Breast epithelium (tissue), 4 donors: Measurements from ENCODE around the gene CDX1. TPM values are rescaled to one million over a fixed set of nuclear protein-coding genes. Genes with fewer than 3 reads are reported as not detected.

ENCODE experiments used
- DNase-seq, 2 donors: peaks; one replicate each; pipeline ENCODE4 v3.0.0-alpha.2; 2019; ENCODE audit warnings: low spot score in 2 of 2
- H3K27ac ChIP-seq, 2 donors: fragments of 200-600 bp; sonication (generic) in 1 of 2; one replicate each; pipeline ENCODE4 v1.5.1; 2016 to 2019; ENCODE audit warnings: mild to moderate bottlenecking in 1 of 2
- H3K27me3 ChIP-seq, 2 donors: fragments of 200-600 bp; sonication (generic) in 1 of 2; one replicate each; pipeline versions ENCODE4 v1.5.1 to v1.6.0; 2017 to 2019; ENCODE audit warnings: control low read depth in 1 of 2, mild to moderate bottlenecking in 1 of 2
- H3K36me3 ChIP-seq: fragments of 200-600 bp; one replicate; pipeline ENCODE4 v1.5.1; 2019
- H3K4me1 ChIP-seq, 2 donors: fragments of 200-600 bp; sonication (generic); one replicate each; pipeline ENCODE4 v1.5.1; 2016 to 2019; ENCODE audit warnings: control low read depth in 1 of 2
- H3K4me3 ChIP-seq, 3 donors: fragments of 200-600 bp; sonication (generic); 1 replicate in 2 of 3; 2 replicates in 1 of 3; pipeline ENCODE4 v1.5.1; 2016 to 2019; ENCODE audit warnings: mild to moderate bottlenecking in 3 of 3, moderate library complexity in 2 of 3
- H3K9me3 ChIP-seq, 2 donors: fragments of 200-600 bp; sonication (generic) in 1 of 2; one replicate each; pipeline ENCODE4 v1.5.1; 2016 to 2019; ENCODE audit warnings: control low read depth in 1 of 2
- CTCF ChIP-seq, 3 donors: fragments of 450-650 bp; IDR thresholded peaks; one replicate each; pipeline ENCODE4 v1.5.1; 2016 to 2017; ENCODE audit warnings: antibody characterized with exemption in 3 of 3, mild to moderate bottlenecking in 3 of 3, moderate library complexity in 3 of 3
- POLR2A ChIP-seq: fragments of 450-650 bp; IDR thresholded peaks from one replicate; pipeline ENCODE4 v1.6.1; 2016; ENCODE audit warnings: antibody characterized with exemption, mild to moderate bottlenecking, moderate library complexity
- POLR2AphosphoS5 ChIP-seq, 3 donors: sonication (generic); formaldehyde crosslinking; IDR thresholded peaks; one replicate each; pipeline ENCODE4 v1.6.1; 2017; ENCODE audit warnings: antibody characterized with exemption in 3 of 3
- intact Hi-C: fragments of 100-400 bp; cut with DNase I; formaldehyde crosslinking; loops from one replicate; pipeline ENCODE4 v1.15.1; 2023; ENCODE audit warnings: low total_unique reads
- total RNA-seq, 3 donors: library from RNA; depleted of rRNA; stranded (reverse); fragments of >200 nt; gene quantifications; one replicate each; pipeline ENCODE4 v1.1.0, GENCODE V29; 2016

CDX1 gene
- total RNA-seq, 3 donors from 2014 or later = 1.3 TPM; not detected in 2

DNA sequence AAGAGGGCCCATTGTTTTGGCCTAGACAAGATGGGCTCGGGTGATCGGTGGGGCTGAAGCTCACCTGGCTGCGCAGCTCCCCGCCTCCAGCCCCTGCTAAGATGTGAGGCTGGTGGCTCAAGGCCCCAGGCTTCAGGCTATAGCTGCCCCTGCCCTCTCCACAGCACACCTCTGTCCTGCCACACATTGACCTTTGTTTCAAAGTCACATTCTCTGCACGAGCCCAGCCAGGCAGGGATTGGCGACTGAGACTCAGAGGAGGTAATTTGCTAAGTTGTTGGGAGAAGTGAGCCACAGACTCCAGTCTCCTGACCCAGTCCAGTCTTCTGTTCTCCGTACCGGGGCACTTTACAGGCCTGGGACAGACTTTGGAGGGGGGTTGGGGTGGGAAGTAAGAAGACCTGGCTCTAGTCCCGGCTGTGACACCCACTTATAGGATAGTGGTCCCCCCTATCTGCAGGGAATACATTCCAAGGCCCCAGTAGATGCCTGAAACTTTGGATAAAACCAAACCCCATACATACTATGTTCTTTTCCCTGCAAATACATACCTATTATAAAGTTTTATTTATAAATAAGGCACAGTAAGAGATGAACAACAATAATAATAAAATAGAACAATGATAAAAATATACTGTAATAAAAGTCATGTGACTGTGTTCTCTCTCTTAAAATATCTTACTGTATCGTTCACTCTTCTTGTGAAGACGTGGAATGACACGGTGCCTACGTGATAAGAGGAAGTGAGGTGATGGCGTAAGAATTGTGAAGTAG, 24.2 kb upstream of the CDX1 start:
- H3K27me3 ChIP-seq = no peaks in the 10 kb centered on the region
- no peaks in the 10 kb centered on the region for H3K36me3 ChIP-seq
- H3K27ac ChIP-seq = peak overlapping the region; percentile 73 to 86
- H3K9me3 ChIP-seq = no peaks in the 10 kb centered on the region
- no peak for DNase-seq
- H3K4me3 ChIP-seq = peak overlapping the region in 1 of 3 donors; percentile 22
- intact Hi-C loops = no loop called here
- TF ChIP-seq POLR2A = no peak
- TF ChIP-seq CTCF (IDR thresholded peaks at IDR 0.05) = no peak
- TF ChIP-seq POLR2AphosphoS5 (IDR thresholded peaks at IDR 0.05) = no peak
- H3K4me1 ChIP-seq = peaks cover 11% of the 10 kb centered on the region in 2 donors

- DNase-seq = no peak
- TF ChIP-seq POLR2AphosphoS5 (IDR thresholded peaks at IDR 0.05) (peak; percentile 32 to 69 (median 51)), CTCF (IDR thresholded peaks at IDR 0.05) (no peak)
Measured at GRCh38 chr5:150142959-150143349, 23.6 kb upstream of the CDX1 start.

DNA sequence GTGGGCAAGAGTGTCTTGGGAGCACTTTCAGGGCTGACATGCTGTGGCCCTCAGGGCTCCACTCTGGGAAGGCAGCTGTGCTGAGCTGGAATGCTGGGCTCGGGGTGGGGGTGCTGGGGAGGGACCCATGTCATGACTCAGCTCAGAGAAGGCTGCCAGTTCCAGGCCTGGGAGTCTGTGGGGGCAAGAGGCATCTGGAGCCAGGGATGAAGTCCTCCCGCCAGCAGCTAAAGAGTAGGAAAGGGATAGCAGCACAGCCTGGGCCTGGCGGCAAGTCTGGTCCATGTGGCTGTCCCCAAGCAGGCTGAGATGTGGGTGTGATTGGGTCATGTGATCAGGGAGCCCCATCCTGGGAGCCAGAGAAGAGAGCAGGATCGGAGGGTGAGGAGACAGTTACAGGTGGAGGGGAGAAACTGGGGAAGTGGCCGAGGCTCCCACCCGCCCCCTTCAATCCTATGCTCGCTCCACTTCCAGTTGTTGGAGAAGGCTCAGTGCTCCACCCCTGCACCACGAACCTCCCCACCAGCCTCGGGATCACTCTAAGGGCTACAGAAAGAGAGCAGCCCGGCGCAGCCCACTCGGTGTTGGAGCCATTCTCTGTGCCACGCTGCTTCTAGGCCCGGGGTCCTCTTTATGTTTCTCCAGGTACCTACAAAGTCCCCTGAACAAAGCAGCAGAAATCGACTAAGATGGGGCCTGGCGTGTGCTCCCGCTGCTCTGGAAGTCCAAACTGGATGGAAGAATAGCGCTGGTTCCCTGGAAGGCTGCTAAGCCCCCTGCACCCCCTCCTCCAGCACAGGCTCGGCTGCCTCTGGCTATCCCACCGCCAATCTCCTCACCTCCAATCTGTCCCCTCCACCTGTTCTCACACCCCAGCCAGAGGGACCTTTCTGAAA, 23.0 kb upstream of the CDX1 start:
- no peaks in the 10 kb centered on the region for H3K27me3 ChIP-seq
- TF ChIP-seq CTCF (IDR thresholded peaks at IDR 0.05) (no peak), POLR2AphosphoS5 (IDR thresholded peaks at IDR 0.05) (peak in 1 of 3 donors; percentile 39)
- peak; percentile 37 to 62 for DNase-seq
- H3K27ac ChIP-seq = peak overlapping the region; percentile 73 to 86
- intact Hi-C loops = no loop called here
- peak overlapping the region; percentile 20 to 57 (median 23) for H3K4me3 ChIP-seq
- H3K36me3 ChIP-seq = no peaks in the 10 kb centered on the region
- H3K4me1 ChIP-seq = peaks cover 4% of the 10 kb centered on the region in 2 donors
- H3K9me3 ChIP-seq = no peaks in the 10 kb centered on the region

More at GRCh38 chr5:150142959-150143349, 23.6 kb upstream of the CDX1 start:
- Histone ChIP-seq H3K4me3 (peak overlapping the region in 2 of 3 donors; percentile 23 to 57), H3K27ac (peak overlapping the region; percentile 73 to 86), H3K4me1 (peaks cover 6 to 11% of the 10 kb centered on the region in 2 donors), H3K27me3 (no peaks in the 10 kb centered on the region), H3K36me3 (no peaks in the 10 kb centered on the region), H3K9me3 (no peaks in the 10 kb centered on the region)
- intact Hi-C loops = no loop called here

- Histone ChIP-seq H3K27me3 (no peaks in the 10 kb centered on the region), H3K4me1 (peaks cover 0 to 4% of the 10 kb centered on the region in 2 donors), H3K36me3 (no peaks in the 10 kb centered on the region), H3K9me3 (no peaks in the 10 kb centered on the region), H3K27ac (peak overlapping the region; percentile 73 to 86), H3K4me3 (peak overlapping the region; percentile 20 to 57 (median 23))
- DNase-seq = no peak
- intact Hi-C loops = no loop called here
- TF ChIP-seq POLR2AphosphoS5 (IDR thresholded peaks at IDR 0.05) (peak; percentile 22 to 61 (median 49)), CTCF (IDR thresholded peaks at IDR 0.05) (no peak)
Measured at GRCh38 chr5:150144246-150144801, 22.3 kb upstream of the CDX1 start.
